ENCODE data around the gene SEL1L3. TPM values are rescaled to one million over a fixed set of nuclear protein-coding genes. Genes with fewer than 3 reads are reported as not detected.

The SEL1L3 gene
- total RNA-seq, 8 experiments from 2014 or later, result 1.5 to 45.1 (median 3.2) TPM

GRCh38 chr4:25760048-25760447 lies 102.7 kb downstream of the SEL1L3 start:
- 20 to 100% (median 90%) methylated on average over 2 to 4 of the region's 4 CpGs for WGBS, 10 experiments
- Histone ChIP-seq H3K4me3 (no peak overlapping the region), H3K4me1 (replicated peaks in 1 of 2) (no peaks in the 10 kb centered on the region), H3K27ac (no peak overlapping the region)
- in situ Hi-C loops (cut with MboI; ENCODE audit: low pct_unique_long_range_greater_than_20kb in 2 of 9, low sequenced_read_pairs in 9 of 9, unreplicated experiment in 9 of 9), result loop anchor here in 6 of 9 experiments (10.0 to 25.0 kb wide), 2 partner anchors 315 to 323 kb away; no protein-coding TSS in a partner anchor
- no peak for ATAC-seq (replicated peaks in 6 of 8)

GRCh38 chr4:25759101-25759500 lies 103.7 kb downstream of the SEL1L3 start:
- H3K27ac ChIP-seq, result no peak overlapping the region
- no peak for ATAC-seq (replicated peaks in 6 of 8)
- WGBS, 10 experiments, result 50 to 98% (median 80%) methylated on average over 1 to 8 of the region's 8 CpGs
- H3K4me3 ChIP-seq, result no peak overlapping the region
- no peaks in the 10 kb centered on the region for H3K4me1 ChIP-seq (replicated peaks in 1 of 2)
- in situ Hi-C loops (cut with MboI; ENCODE audit: low pct_unique_long_range_greater_than_20kb in 2 of 9, low sequenced_read_pairs in 9 of 9, unreplicated experiment in 9 of 9), result loop anchor here in 4 of 9 experiments (25.0 kb wide), 1 partner anchor 322 kb away; no protein-coding TSS in a partner anchor

- Histone ChIP-seq H3K27ac (no peak overlapping the region), H3K4me1 (replicated peaks in 1 of 2) (no peaks in the 10 kb centered on the region), H3K4me3 (no peak overlapping the region)
- ATAC-seq (replicated peaks in 6 of 8), result no peak
- 80 to 100% (median 89%) methylated on average over 1 to 6 of the region's 8 CpGs; no CpG with 5 or more reads in 1 of the 10 experiments for WGBS, 10 experiments
- in situ Hi-C loops (cut with MboI; ENCODE audit: low pct_unique_long_range_greater_than_20kb in 2 of 9, low sequenced_read_pairs in 9 of 9, unreplicated experiment in 9 of 9), result loop anchor here in 4 of 9 experiments (25.0 kb wide), 1 partner anchor 320 kb away; no protein-coding TSS in a partner anchor
Measured at GRCh38 chr4:25757452-25757851, 105.3 kb downstream of the SEL1L3 start.

GRCh38 chr4:25756503-25756902 lies 106.3 kb downstream of the SEL1L3 start:
- Histone ChIP-seq H3K4me1 (replicated peaks in 1 of 2) (no peaks in the 10 kb centered on the region), H3K27ac (no peak overlapping the region), H3K4me3 (no peak overlapping the region)
- peak in 5 of 8 experiments; percentile 39 to 73 (median 48) for ATAC-seq (replicated peaks in 6 of 8)
- WGBS, 10 experiments, result 20 to 100% (median 57%) methylated on average over 1 to 5 of the region's 5 CpGs; no CpG with 5 or more reads in 1 of the 10 experiments
- in situ Hi-C loops (cut with MboI; ENCODE audit: low pct_unique_long_range_greater_than_20kb in 2 of 9, low sequenced_read_pairs in 9 of 9, unreplicated experiment in 9 of 9), result loop anchor here in 4 of 9 experiments (25.0 kb wide), 1 partner anchor 319 kb away; no protein-coding TSS in a partner anchor

- WGBS, 10 experiments, result 69 to 100% (median 86%) methylated on average over 2 to 9 of the region's 9 CpGs
- in situ Hi-C loops (cut with MboI; ENCODE audit: low pct_unique_long_range_greater_than_20kb in 2 of 9, low sequenced_read_pairs in 9 of 9, unreplicated experiment in 9 of 9), result loop anchor here in 4 of 9 experiments (25.0 kb wide), 1 partner anchor 319 kb away; no protein-coding TSS in a partner anchor
- ATAC-seq (replicated peaks in 6 of 8), result no peak
- H3K4me1 ChIP-seq (replicated peaks in 1 of 2), result no peaks in the 10 kb centered on the region
- no peak overlapping the region for H3K27ac ChIP-seq
- no peak overlapping the region for H3K4me3 ChIP-seq
Measured at GRCh38 chr4:25755911-25756310, 106.9 kb downstream of the SEL1L3 start.

GRCh38 chr4:25753239-25753638 lies 109.5 kb downstream of the SEL1L3 start:
- Histone ChIP-seq H3K4me1 (replicated peaks in 1 of 2) (peaks cover 0 to 4% of the 10 kb centered on the region in 2 donors), H3K27ac (no peak overlapping the region), H3K4me3 (no peak overlapping the region)
- no peak for ATAC-seq (replicated peaks in 6 of 8)
- in situ Hi-C loops (cut with MboI; ENCODE audit: low pct_unique_long_range_greater_than_20kb in 2 of 9, low sequenced_read_pairs in 9 of 9, unreplicated experiment in 9 of 9), result loop anchor here in 4 of 9 experiments (25.0 kb wide), 1 partner anchor 316 kb away; no protein-coding TSS in a partner anchor
- 40 to 97% (median 71%) methylated on average over 1 to 5 of the region's 5 CpGs; no CpG with 5 or more reads in 1 of the 10 experiments for WGBS, 10 experiments

- in situ Hi-C loops (cut with MboI; ENCODE audit: low pct_unique_long_range_greater_than_20kb in 2 of 9, low sequenced_read_pairs in 9 of 9, unreplicated experiment in 9 of 9), result loop anchor here in 4 of 9 experiments (25.0 kb wide), 1 partner anchor 314 kb away; no protein-coding TSS in a partner anchor
- no peak for ATAC-seq (replicated peaks in 6 of 8)
- no peak overlapping the region for H3K27ac ChIP-seq
- peaks cover 0 to 4% of the 10 kb centered on the region in 2 donors for H3K4me1 ChIP-seq (replicated peaks in 1 of 2)
- WGBS, 10 experiments, result 71 to 100% (median 83%) methylated on average over 1 to 4 of the region's 4 CpGs; no CpG with 5 or more reads in 3 of the 10 experiments
- no peak overlapping the region for H3K4me3 ChIP-seq
Measured at GRCh38 chr4:25750874-25751273, 111.9 kb downstream of the SEL1L3 start.

- H3K4me1 ChIP-seq (replicated peaks in 1 of 2), result peaks cover 0 to 4% of the 10 kb centered on the region in 2 donors
- H3K4me3 ChIP-seq, result no peak overlapping the region
- in situ Hi-C loops (cut with MboI; ENCODE audit: low pct_unique_long_range_greater_than_20kb in 2 of 9, low sequenced_read_pairs in 9 of 9, unreplicated experiment in 9 of 9), result no loop called here
- H3K27ac ChIP-seq, result no peak overlapping the region
- WGBS, 10 experiments, result 66 to 97% (median 85%) methylated on average over 1 to 5 of the region's 5 CpGs; no CpG with 5 or more reads in 2 of the 10 experiments
- ATAC-seq (replicated peaks in 6 of 8), result peak in 2 of 8 experiments; percentile 25 to 29
Measured at GRCh38 chr4:25749150-25749794, 113.5 kb downstream of the SEL1L3 start.

- Histone ChIP-seq H3K4me1 (replicated peaks in 1 of 2) (peaks cover 0 to 1% of the 10 kb centered on the region in 2 donors), H3K4me3 (no peak overlapping the region), H3K27ac (no peak overlapping the region)
- in situ Hi-C loops (cut with MboI; ENCODE audit: low pct_unique_long_range_greater_than_20kb in 2 of 9, low sequenced_read_pairs in 9 of 9, unreplicated experiment in 9 of 9), result no loop called here
- 40 to 90% (median 62%) methylated on average over 1 to 3 of the region's 3 CpGs; no CpG with 5 or more reads in 5 of the 10 experiments for WGBS, 10 experiments
- no peak for ATAC-seq (replicated peaks in 6 of 8)
Measured at GRCh38 chr4:25743971-25744370, 118.8 kb downstream of the SEL1L3 start.

- Histone ChIP-seq H3K27ac (no peak overlapping the region), H3K4me1 (replicated peaks in 1 of 2) (no peaks in the 10 kb centered on the region), H3K4me3 (no peak overlapping the region)
- in situ Hi-C loops (cut with MboI; ENCODE audit: low pct_unique_long_range_greater_than_20kb in 2 of 9, low sequenced_read_pairs in 9 of 9, unreplicated experiment in 9 of 9), result no loop called here
- 32 to 93% (median 84%) methylated on average over 1 to 6 of the region's 9 CpGs for WGBS, 10 experiments
- peak in 2 of 8 experiments; percentile 86 to 91 for ATAC-seq (replicated peaks in 6 of 8)
Measured at GRCh38 chr4:25729564-25729963, 133.2 kb downstream of the SEL1L3 start.

GRCh38 chr4:25728886-25729285 lies 133.9 kb downstream of the SEL1L3 start:
- WGBS, 10 experiments, result 0 to 47% (median 28%) methylated on average over 1 to 3 of the region's 3 CpGs; no CpG with 5 or more reads in 1 of the 10 experiments
- in situ Hi-C loops (cut with MboI; ENCODE audit: low pct_unique_long_range_greater_than_20kb in 2 of 9, low sequenced_read_pairs in 9 of 9, unreplicated experiment in 9 of 9), result no loop called here
- H3K4me1 ChIP-seq (replicated peaks in 1 of 2), result no peaks in the 10 kb centered on the region
- ATAC-seq (replicated peaks in 6 of 8), result no peak
- no peak overlapping the region for H3K4me3 ChIP-seq
- H3K27ac ChIP-seq, result no peak overlapping the region

GRCh38 chr4:25727711-25728493 lies 134.9 kb downstream of the SEL1L3 start:
- 25 to 100% (median 75%) methylated on average over 1 to 7 of the region's 9 CpGs; no CpG with 5 or more reads in 2 of the 10 experiments for WGBS, 10 experiments
- no peak for ATAC-seq (replicated peaks in 6 of 8)
- no peak overlapping the region for H3K27ac ChIP-seq
- no peaks in the 10 kb centered on the region for H3K4me1 ChIP-seq (replicated peaks in 1 of 2)
- H3K4me3 ChIP-seq, result no peak overlapping the region
- in situ Hi-C loops (cut with MboI; ENCODE audit: low pct_unique_long_range_greater_than_20kb in 2 of 9, low sequenced_read_pairs in 9 of 9, unreplicated experiment in 9 of 9), result no loop called here

GRCh38 chr4:25725870-25726269 lies 136.9 kb downstream of the SEL1L3 start:
- no peak for ATAC-seq (replicated peaks in 6 of 8)
- in situ Hi-C loops (cut with MboI; ENCODE audit: low pct_unique_long_range_greater_than_20kb in 2 of 9, low sequenced_read_pairs in 9 of 9, unreplicated experiment in 9 of 9), result no loop called here
- Histone ChIP-seq H3K27ac (no peak overlapping the region), H3K4me1 (replicated peaks in 1 of 2) (no peaks in the 10 kb centered on the region), H3K4me3 (no peak overlapping the region)
- 50 to 100% (median 73%) methylated on average over 1 to 4 of the region's 7 CpGs; no CpG with 5 or more reads in 2 of the 10 experiments for WGBS, 10 experiments

Data from motor neuron (in vitro differentiated cells).